OCI-LY7 (cell line): ENCODE data around the gene NWD2.

Experiments used
- EZH2phosphoT487 ChIP-seq: fragments of 200-600 bp; sonication (generic); IDR thresholded peaks from 2 replicates; pipeline ENCODE4 v1.6.1; 2018; ENCODE audit warnings: low read depth, borderline replicate concordance, mild to moderate bottlenecking, mixed run types, antibody characterized with exemption, low read length, moderate library complexity, mixed read lengths
- TF ChIP-seq, protein P1 (sequence below): fragments of 200-600 bp; sonication (generic); conservative IDR thresholded peaks from 2 replicates; pipeline ENCODE4 v1.5.1; 2014; ENCODE audit warnings: mild to moderate bottlenecking, antibody characterized with exemption, low read length, moderate library complexity, mixed read lengths

DNA sequence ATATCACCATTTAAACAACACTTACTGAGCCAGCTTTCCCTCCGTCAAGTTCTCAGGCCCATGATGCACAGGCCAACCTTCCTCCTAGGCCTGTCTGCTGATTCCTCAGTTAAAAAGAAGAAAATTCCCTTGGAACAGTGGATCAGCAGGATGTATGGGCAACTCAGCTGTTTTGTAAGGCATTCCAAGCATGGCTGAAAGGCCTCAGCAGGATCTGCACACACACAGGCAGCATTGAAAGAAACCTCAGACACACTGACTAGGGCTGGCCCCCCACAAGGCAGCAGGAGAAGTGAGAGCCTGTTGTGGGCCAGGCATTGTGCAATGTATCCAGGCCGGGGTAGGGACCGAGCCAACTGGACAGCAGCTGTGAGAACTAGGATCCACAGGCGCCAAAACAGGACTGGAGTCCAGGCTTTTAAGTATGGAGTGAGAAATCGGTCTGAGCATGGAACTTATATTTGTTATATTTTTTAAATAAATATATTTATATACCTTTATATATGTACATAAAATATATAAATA, 171.4 kb downstream of the NWD2 start:
- TF ChIP-seq, protein P1, sequence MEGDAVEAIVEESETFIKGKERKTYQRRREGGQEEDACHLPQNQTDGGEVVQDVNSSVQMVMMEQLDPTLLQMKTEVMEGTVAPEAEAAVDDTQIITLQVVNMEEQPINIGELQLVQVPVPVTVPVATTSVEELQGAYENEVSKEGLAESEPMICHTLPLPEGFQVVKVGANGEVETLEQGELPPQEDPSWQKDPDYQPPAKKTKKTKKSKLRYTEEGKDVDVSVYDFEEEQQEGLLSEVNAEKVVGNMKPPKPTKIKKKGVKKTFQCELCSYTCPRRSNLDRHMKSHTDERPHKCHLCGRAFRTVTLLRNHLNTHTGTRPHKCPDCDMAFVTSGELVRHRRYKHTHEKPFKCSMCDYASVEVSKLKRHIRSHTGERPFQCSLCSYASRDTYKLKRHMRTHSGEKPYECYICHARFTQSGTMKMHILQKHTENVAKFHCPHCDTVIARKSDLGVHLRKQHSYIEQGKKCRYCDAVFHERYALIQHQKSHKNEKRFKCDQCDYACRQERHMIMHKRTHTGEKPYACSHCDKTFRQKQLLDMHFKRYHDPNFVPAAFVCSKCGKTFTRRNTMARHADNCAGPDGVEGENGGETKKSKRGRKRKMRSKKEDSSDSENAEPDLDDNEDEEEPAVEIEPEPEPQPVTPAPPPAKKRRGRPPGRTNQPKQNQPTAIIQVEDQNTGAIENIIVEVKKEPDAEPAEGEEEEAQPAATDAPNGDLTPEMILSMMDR: no peak
- no peak for TF ChIP-seq EZH2phosphoT487
